ENCODE results near the gene NOL3. TPM values are rescaled to one million over a fixed set of nuclear protein-coding genes. Genes with fewer than 3 reads are reported as not detected.

NOL3 gene
- total and polyA plus RNA-seq, 2 of the 4 experiments (the other 2 are of a cell fraction) = 6.1 to 17.2 TPM

DNA sequence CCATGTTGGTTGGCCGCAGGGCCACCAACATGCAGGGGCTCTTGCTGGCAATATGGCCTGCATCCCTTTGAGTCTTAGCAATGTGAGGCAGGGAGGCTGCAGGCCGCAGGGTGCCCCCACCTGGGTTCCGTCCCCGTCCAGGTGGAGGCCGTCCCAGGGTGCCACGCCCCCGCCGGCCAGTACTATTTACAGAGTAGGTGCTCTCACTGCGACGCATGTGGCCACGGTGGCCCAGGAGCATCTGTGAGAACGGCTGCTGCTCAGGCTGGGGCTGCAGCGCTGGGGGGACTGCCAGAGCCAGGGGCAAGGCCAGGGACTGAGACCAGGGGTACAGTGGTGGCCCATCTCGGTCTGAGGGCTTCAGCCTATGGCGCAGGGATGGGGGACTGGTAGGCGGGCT is 9.8 kb downstream of the NOL3 start:
- dilution Hi-C loops (cut with HindIII; ENCODE audit: low sequenced_read_pairs, unreplicated experiment) = no loop called here
- no peak overlapping the region for H3K27ac ChIP-seq (ENCODE audit: insufficient read depth, low read length)
- no peak overlapping the region for H2BK20ac ChIP-seq (ENCODE audit: low read depth, low read length)
- H4K20me1 ChIP-seq (ENCODE audit: insufficient read depth, low read length) = peaks cover 34% of the 10 kb centered on the region
- no peak overlapping the region for H2AK5ac ChIP-seq (ENCODE audit: low read depth, low read length)
- TF ChIP-seq CEBPB (IDR thresholded peaks at IDR 0.05; ENCODE audit: low read depth, low read length) = no peak
- TF ChIP-seq BHLHE40 (IDR thresholded peaks at IDR 0.05; ENCODE audit: low read depth, low read length) = no peak
- no peak for TF ChIP-seq RCOR1 (IDR thresholded peaks at IDR 0.05; ENCODE audit: insufficient replicate concordance, low read length)
- TF ChIP-seq, protein P1, sequence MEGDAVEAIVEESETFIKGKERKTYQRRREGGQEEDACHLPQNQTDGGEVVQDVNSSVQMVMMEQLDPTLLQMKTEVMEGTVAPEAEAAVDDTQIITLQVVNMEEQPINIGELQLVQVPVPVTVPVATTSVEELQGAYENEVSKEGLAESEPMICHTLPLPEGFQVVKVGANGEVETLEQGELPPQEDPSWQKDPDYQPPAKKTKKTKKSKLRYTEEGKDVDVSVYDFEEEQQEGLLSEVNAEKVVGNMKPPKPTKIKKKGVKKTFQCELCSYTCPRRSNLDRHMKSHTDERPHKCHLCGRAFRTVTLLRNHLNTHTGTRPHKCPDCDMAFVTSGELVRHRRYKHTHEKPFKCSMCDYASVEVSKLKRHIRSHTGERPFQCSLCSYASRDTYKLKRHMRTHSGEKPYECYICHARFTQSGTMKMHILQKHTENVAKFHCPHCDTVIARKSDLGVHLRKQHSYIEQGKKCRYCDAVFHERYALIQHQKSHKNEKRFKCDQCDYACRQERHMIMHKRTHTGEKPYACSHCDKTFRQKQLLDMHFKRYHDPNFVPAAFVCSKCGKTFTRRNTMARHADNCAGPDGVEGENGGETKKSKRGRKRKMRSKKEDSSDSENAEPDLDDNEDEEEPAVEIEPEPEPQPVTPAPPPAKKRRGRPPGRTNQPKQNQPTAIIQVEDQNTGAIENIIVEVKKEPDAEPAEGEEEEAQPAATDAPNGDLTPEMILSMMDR (conservative IDR thresholded peaks at IDR 0.05; ENCODE audit: low read depth, low read length) = no peak
- no peak for TF ChIP-seq MXI1 (IDR thresholded peaks at IDR 0.05; ENCODE audit: borderline replicate concordance, low read depth, low read length)
- no peak for TF ChIP-seq SMC3 (IDR thresholded peaks at IDR 0.05; ENCODE audit: low read depth, low read length)
- no peak for TF ChIP-seq RAD21 (IDR thresholded peaks at IDR 0.05; ENCODE audit: low read length)
- no peak for TF ChIP-seq NFE2L2 (IDR thresholded peaks at IDR 0.05; ENCODE audit: low read depth, low read length)
- no peak for TF ChIP-seq RFX5 (IDR thresholded peaks at IDR 0.05; ENCODE audit: low read depth, low read length)
- TF ChIP-seq MAZ (IDR thresholded peaks at IDR 0.05; ENCODE audit: borderline replicate concordance, low read depth, low read length) = no peak
- no peak for TF ChIP-seq MAFK (IDR thresholded peaks at IDR 0.05; ENCODE audit: low read depth, low read length)
- H4K91ac ChIP-seq (ENCODE audit: insufficient read depth, low read depth, low read length) = no peak overlapping the region
- in situ Hi-C loops (cut with MboI; ENCODE audit: low sequenced_read_pairs) = no loop called here
- no peak overlapping the region for H4K5ac ChIP-seq (ENCODE audit: low read depth, low read length)
- H3K9ac ChIP-seq (ENCODE audit: low read depth, low read length) = no peak overlapping the region
- H3K27me3 ChIP-seq (ENCODE audit: control insufficient read depth, insufficient read depth, low read length) = no peaks in the 10 kb centered on the region
- DNase-seq = no peak
- H3K18ac ChIP-seq (ENCODE audit: low read depth, low read length) = no peak overlapping the region
- peaks cover 10% of the 10 kb centered on the region for H3K9me1 ChIP-seq (ENCODE audit: insufficient read depth, low read length)
- no peak overlapping the region for H3K23ac ChIP-seq (ENCODE audit: low read depth, low read length)
- no TSS peak for BruUV-seq (replicated peaks)
- no peak overlapping the region for H3K4me3 ChIP-seq (ENCODE audit: insufficient read depth, low read depth, low read length)
- H2BK15ac ChIP-seq (ENCODE audit: low read depth, low read length) = no peak overlapping the region
- H3K79me1 ChIP-seq (ENCODE audit: low read depth in 1 of 2, low read length in 2 of 2) = peaks cover 27 to 44% of the 10 kb centered on the region in 2 experiments
- no peak overlapping the region for H3K14ac ChIP-seq (replicated peaks; ENCODE audit: low read depth, low read length)
- H3K4ac ChIP-seq (ENCODE audit: low read depth, low read length) = no peak overlapping the region
- no peak overlapping the region for H4K8ac ChIP-seq (ENCODE audit: low read depth in 2 of 2, low read length in 2 of 2)
- intact Hi-C loops (cut with micrococcal nuclease) = loop anchor here (10.0 kb wide), 1 partner anchor 165 kb away; no protein-coding TSS in a partner anchor
- H2BK5ac ChIP-seq (ENCODE audit: low read depth, low read length, poor library complexity, severe bottlenecking) = no peak overlapping the region
- no peak overlapping the region for H3K56ac ChIP-seq (ENCODE audit: extremely low read depth, insufficient read depth, low read length)
- H3K4me1 ChIP-seq (ENCODE audit: control insufficient read depth, insufficient read depth, low read length) = peaks cover 11% of the 10 kb centered on the region
- CTCF ChIA-PET = no interaction called here
- H2AFZ ChIP-seq (replicated peaks; ENCODE audit: low read length, poor library complexity) = no peak overlapping the region
- POLR2A ChIA-PET (ENCODE audit: unreplicated experiment) = interaction anchor here (0.6 kb wide), 1 partner anchor 79 kb away, joined by 4 read pairs; no protein-coding TSS in a partner anchor
- H2AK9ac ChIP-seq (replicated peaks; ENCODE audit: low read depth, low read length, poor library complexity) = no peak overlapping the region
- H3K9me3 ChIP-seq (ENCODE audit: control insufficient read depth, insufficient read depth, low read length) = no peaks in the 10 kb centered on the region
- ATAC-seq (ENCODE audit: low read depth) = no peak
- no peak overlapping the region for H2BK120ac ChIP-seq (ENCODE audit: low read depth, low read length)
- peaks cover 7% of the 10 kb centered on the region; the same call in 1 of the 2 replicates for H3K36me3 ChIP-seq (ENCODE audit: control insufficient read depth, insufficient read depth, low read length)
- no CpG with 5 or more reads among the region's 16 CpGs for WGBS, 2 experiments (ENCODE audit: extremely low coverage in 2 of 2, insufficient read length in 1 of 2)
- H3K4me2 ChIP-seq (ENCODE audit: low read depth, low read length) = no peak overlapping the region
